GM18873 (cell line): ENCODE data around the gene SYNPO2.
"Not testable (repeated sequence)": the region's sequence is repeated elsewhere in the genome, so short reads cannot be mapped to it uniquely, and the experiment has no call there.

Experiments
- ATAC-seq: cut with Tn5 transposase; IDR thresholded peaks from one replicate; pipeline ENCODE4 v1.9.1; 2021; ENCODE audit warnings: mild to moderate bottlenecking, moderate library complexity, moderate number of reproducible peaks; ENCODE audit not compliant: unreplicated experiment, low FRiP score

The SYNPO2 gene

GRCh38 chr4:118994030-118994429, 105.4 kb downstream of the SYNPO2 start:
- ATAC-seq = no peak

- ATAC-seq = no peak
These were observed 107.2 kb downstream of the SYNPO2 start for GRCh38 chr4:118995693-118996391.

GRCh38 chr4:118997601-118998000, 108.9 kb downstream of the SYNPO2 start:
- ATAC-seq = no peak

GRCh38 chr4:118999919-119000318, 111.3 kb downstream of the SYNPO2 start:
- no peak for ATAC-seq

GRCh38 chr4:119000400-119000799, 111.7 kb downstream of the SYNPO2 start:
- no peak for ATAC-seq

GRCh38 chr4:119002476-119002875, 113.8 kb downstream of the SYNPO2 start:
- ATAC-seq = no peak

- not testable (repeated sequence) for ATAC-seq
These were observed 114.3 kb downstream of the SYNPO2 start for GRCh38 chr4:119003001-119003400.

- ATAC-seq = no peak
These were observed 117.3 kb downstream of the SYNPO2 start for GRCh38 chr4:119005928-119006460.

GRCh38 chr4:119008761-119009160, 120.1 kb downstream of the SYNPO2 start:
- no peak for ATAC-seq

GRCh38 chr4:119010221-119010620, 121.6 kb downstream of the SYNPO2 start:
- ATAC-seq = not testable (repeated sequence)

- ATAC-seq = no peak
These were observed 122.4 kb downstream of the SYNPO2 start for GRCh38 chr4:119010909-119011606.

- ATAC-seq = no peak
These were observed 122.9 kb downstream of the SYNPO2 start for GRCh38 chr4:119011607-119011988.

- ATAC-seq = no peak
These were observed 126.0 kb downstream of the SYNPO2 start for GRCh38 chr4:119014658-119015057.

GRCh38 chr4:119016636-119017035, 128.0 kb downstream of the SYNPO2 start:
- ATAC-seq = no peak

GRCh38 chr4:119017636-119018035, 129.0 kb downstream of the SYNPO2 start:
- no peak for ATAC-seq

GRCh38 chr4:119020158-119020557, 131.5 kb downstream of the SYNPO2 start:
- no peak for ATAC-seq

GRCh38 chr4:119022520-119022919, 133.9 kb downstream of the SYNPO2 start:
- not testable (repeated sequence) for ATAC-seq

GRCh38 chr4:119024102-119024501, 135.4 kb downstream of the SYNPO2 start:
- no peak for ATAC-seq

- ATAC-seq = no peak
These were observed 136.8 kb downstream of the SYNPO2 start for GRCh38 chr4:119025420-119025819.

- ATAC-seq = no peak
These were observed 137.4 kb downstream of the SYNPO2 start for GRCh38 chr4:119025916-119026661.
